ENCODE results near the gene OR6M1.

Gene OR6M1

GRCh38 chr11:123796226-123796625 is 9.9 kb downstream of the OR6M1 start:
- in situ Hi-C loops (cut with HindIII; ENCODE audit: low pct_ligation_motif_present, low pct_unique_long_range_greater_than_20kb, low sequenced_read_pairs): no loop called here

DNA sequence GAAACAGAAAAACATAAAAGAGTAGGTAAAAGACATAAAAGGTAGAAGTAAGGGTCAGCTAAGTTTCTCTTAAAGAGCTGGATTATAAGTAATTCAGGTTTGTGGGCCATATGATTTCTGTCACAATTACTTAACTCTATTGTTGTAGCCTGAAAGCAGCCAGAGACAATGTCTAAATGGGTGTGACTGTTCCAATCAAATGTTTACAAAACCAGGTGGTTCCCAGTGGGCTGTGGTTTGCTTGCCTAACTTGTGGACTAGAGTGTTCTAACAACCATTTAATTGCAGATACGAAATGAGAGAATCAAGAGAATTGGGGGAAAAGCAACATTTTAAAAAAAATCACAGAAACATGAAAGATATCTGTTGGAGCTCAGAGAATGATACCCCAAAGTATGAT is 22.6 kb downstream of the OR6M1 start:
- in situ Hi-C loops (cut with HindIII; ENCODE audit: low pct_ligation_motif_present, low pct_unique_long_range_greater_than_20kb, low sequenced_read_pairs): no loop called here
- no peak for DNase-seq

More at GRCh38 chr11:123796226-123796625, 9.9 kb downstream of the OR6M1 start:
- no peak for DNase-seq

- in situ Hi-C loops (cut with HindIII; ENCODE audit: low pct_ligation_motif_present, low pct_unique_long_range_greater_than_20kb, low sequenced_read_pairs): no loop called here
- DNase-seq: no peak
These were observed 27.6 kb downstream of the OR6M1 start for GRCh38 chr11:123778511-123778910.

DNA sequence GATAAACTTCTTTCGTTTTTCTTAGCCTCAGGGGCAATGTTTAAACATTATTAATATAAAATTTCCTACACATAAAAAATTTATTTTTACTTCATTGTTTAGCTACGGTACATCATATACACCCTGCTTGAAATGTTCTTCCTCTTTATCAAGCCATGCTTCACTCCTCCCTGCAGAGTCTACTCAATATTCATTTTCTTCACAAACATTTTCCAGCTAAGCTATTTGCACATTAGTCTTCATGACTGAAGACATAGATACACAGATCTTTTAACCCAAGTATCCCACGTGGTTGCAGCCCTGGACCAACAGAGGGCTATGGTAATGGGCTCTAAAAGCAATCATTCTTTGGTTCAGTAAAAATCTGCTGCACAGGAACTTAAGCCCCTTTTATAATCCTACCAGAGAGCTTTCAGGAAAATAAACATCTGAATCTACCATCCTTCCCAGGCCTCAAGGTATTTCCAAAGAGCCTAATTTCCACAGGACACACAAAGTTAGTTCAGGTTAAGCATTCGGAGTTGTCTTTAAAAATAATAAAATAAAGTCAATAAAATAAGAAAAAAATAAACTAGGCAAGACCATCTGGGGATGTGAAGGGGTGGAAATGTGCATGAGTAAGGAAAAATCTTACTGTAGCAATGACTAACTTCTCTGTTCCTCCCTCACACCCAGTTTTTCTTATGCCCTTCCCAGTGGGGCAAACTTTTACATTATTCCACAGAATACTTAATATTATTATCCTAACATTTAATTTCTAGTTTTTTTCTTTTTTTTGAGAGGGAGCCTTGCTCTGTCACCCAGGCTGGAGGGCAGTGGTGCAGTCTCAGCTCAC is 30.2 kb downstream of the OR6M1 start:
- in situ Hi-C loops (cut with HindIII; ENCODE audit: low pct_ligation_motif_present, low pct_unique_long_range_greater_than_20kb, low sequenced_read_pairs): no loop called here
- DNase-seq: no peak

- in situ Hi-C loops (cut with HindIII; ENCODE audit: low pct_ligation_motif_present, low pct_unique_long_range_greater_than_20kb, low sequenced_read_pairs): no loop called here
- no peak for DNase-seq
These were observed 30.9 kb downstream of the OR6M1 start for GRCh38 chr11:123775289-123775688.

DNA sequence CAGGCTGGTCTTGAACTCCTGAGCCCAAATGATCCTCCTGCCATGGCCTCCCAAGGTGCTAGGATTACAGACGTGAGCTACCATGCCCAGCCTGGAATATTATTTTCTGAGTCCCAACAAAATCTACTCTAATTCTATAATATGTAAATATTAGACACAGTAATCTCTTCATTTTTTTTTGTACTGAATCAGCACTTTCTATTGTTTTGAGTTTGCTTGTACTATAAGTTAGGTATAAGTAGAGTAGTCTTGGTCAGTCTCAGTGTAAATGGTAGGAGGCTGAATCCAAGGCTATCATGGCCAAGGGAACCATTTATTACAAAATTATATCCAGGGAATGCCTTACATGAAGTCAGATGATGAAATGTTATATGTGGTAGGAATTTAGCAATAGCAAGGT is 32.2 kb downstream of the OR6M1 start:
- in situ Hi-C loops (cut with HindIII; ENCODE audit: low pct_ligation_motif_present, low pct_unique_long_range_greater_than_20kb, low sequenced_read_pairs): no loop called here
- DNase-seq: no peak

GRCh38 chr11:123773026-123773425 is 33.1 kb downstream of the OR6M1 start:
- in situ Hi-C loops (cut with HindIII; ENCODE audit: low pct_ligation_motif_present, low pct_unique_long_range_greater_than_20kb, low sequenced_read_pairs): no loop called here
- DNase-seq: no peak

- DNase-seq: no peak
- in situ Hi-C loops (cut with HindIII; ENCODE audit: low pct_ligation_motif_present, low pct_unique_long_range_greater_than_20kb, low sequenced_read_pairs): no loop called here
These were observed 34.5 kb downstream of the OR6M1 start for GRCh38 chr11:123771664-123772063.

- in situ Hi-C loops (cut with HindIII; ENCODE audit: low pct_ligation_motif_present, low pct_unique_long_range_greater_than_20kb, low sequenced_read_pairs): no loop called here
- no peak for DNase-seq
These were observed 35.4 kb downstream of the OR6M1 start for GRCh38 chr11:123770712-123771111.

DNA sequence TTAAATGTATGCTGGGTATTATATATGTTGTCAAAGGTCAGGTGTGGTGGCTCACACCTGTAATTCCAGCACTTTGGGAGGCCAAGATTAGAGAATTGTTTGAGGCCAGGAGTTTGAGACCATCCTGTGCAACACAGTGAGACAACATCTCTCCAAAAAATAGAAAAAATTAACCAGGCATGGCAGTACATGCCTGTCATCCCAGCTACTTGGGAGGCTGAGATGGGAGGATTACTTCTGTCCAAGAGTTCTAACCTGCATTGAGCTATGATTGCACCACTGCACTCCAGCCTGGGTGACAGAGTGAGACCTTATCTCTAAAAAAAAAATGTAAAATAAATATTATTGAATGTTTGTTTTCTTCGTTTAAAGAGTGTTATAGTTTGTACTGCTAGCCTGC is 40.5 kb downstream of the OR6M1 start:
- DNase-seq: no peak
- in situ Hi-C loops (cut with HindIII; ENCODE audit: low pct_ligation_motif_present, low pct_unique_long_range_greater_than_20kb, low sequenced_read_pairs): no loop called here

DNA sequence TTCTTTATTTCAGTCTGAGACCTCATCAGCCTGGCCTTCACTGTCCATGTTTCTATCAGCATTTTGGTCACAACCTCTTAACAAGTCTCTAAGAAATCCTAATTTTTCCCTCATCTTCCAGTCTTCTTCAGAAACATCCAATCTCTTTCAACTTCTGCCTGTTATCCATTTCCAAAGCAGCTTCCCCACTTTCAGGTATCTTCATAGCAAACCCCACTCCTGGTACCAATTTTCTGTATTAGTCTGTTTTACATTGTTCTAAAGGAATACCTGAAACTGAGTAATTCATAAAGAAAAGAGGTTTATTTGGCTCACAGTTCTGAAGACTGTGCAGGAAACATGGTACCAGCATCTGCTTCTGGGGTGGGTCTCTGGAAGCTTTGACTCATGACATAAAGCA is 43.7 kb downstream of the OR6M1 start:
- in situ Hi-C loops (cut with HindIII; ENCODE audit: low pct_ligation_motif_present, low pct_unique_long_range_greater_than_20kb, low sequenced_read_pairs): no loop called here
- DNase-seq: no peak

DNA sequence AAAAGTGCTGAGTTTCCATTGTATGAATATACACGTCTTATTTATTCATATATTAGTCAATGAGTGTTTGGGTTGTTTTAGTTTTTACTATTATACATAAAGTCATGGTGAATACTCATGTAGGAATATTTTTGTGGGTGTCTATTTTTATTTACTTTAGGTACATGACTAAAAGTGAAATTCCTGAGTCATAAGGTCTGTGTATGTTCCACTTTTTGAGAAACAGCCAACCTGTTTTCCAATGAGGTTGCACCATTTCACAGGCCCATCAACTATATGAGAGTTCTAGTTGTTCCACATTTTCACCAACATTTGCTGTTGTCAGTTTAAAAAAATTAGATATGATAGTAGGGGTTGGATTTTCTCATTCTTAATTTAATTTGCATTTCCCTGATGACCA is 45.3 kb downstream of the OR6M1 start:
- no peak for DNase-seq
- in situ Hi-C loops (cut with HindIII; ENCODE audit: low pct_ligation_motif_present, low pct_unique_long_range_greater_than_20kb, low sequenced_read_pairs): no loop called here

GRCh38 chr11:123757976-123758375 is 48.2 kb downstream of the OR6M1 start:
- in situ Hi-C loops (cut with HindIII; ENCODE audit: low pct_ligation_motif_present, low pct_unique_long_range_greater_than_20kb, low sequenced_read_pairs): no loop called here

GRCh38 chr11:123755813-123756212 is 50.3 kb downstream of the OR6M1 start:
- in situ Hi-C loops (cut with HindIII; ENCODE audit: low pct_ligation_motif_present, low pct_unique_long_range_greater_than_20kb, low sequenced_read_pairs): no loop called here
- no peak for DNase-seq

More at GRCh38 chr11:123757976-123758375, 48.2 kb downstream of the OR6M1 start:
- no peak for DNase-seq

Data from ACHN (cell line).